Karpas-422 (cell line): ENCODE measurements around the gene DLST. TPM values are rescaled to one million over a fixed set of nuclear protein-coding genes. Genes with fewer than 3 reads are reported as not detected.

Experiments used
- DNase-seq: peaks from one replicate; pipeline ENCODE4 v3.0.0-alpha.2; 2015
- H2AFZ ChIP-seq: fragments of 200-600 bp; sonication (generic); 2 replicates; pipeline ENCODE4 v1.6.1; 2014; ENCODE audit warnings: antibody characterized with exemption, low read length, mixed read lengths
- H3K27ac ChIP-seq: fragments of 200-600 bp; sonication (generic); 2 replicates; pipeline ENCODE4 v1.5.1; 2014; ENCODE audit warnings: mild to moderate bottlenecking, low read length, moderate library complexity
- H3K27me3 ChIP-seq: fragments of 200-600 bp; sonication (generic); 2 replicates; pipeline ENCODE4 v1.6.1; 2014; ENCODE audit warnings: low read length, mixed read lengths
- H3K36me3 ChIP-seq: fragments of 200-600 bp; sonication (generic); 2 replicates; pipeline ENCODE4 v1.6.1; 2014; ENCODE audit warnings: low read length, mixed read lengths; ENCODE audit not compliant: insufficient read depth
- H3K4me1 ChIP-seq: fragments of 200-600 bp; sonication (generic); 2 replicates; pipeline ENCODE4 v1.6.1; 2014; ENCODE audit warnings: mild to moderate bottlenecking, low read length, mixed read lengths
- H3K4me2 ChIP-seq: fragments of 200-600 bp; sonication (generic); 2 replicates; pipeline ENCODE4 v1.6.1; 2014; ENCODE audit warnings: low read length, low read depth, mild to moderate bottlenecking; ENCODE audit not compliant: poor library complexity, severe bottlenecking
- H3K4me3 ChIP-seq: fragments of 200-600 bp; sonication (generic); 2 replicates; pipeline ENCODE4 v1.5.1; 2014; ENCODE audit warnings: mild to moderate bottlenecking, antibody characterized with exemption, low read length, mixed read lengths
- H3K79me2 ChIP-seq: fragments of 200-600 bp; sonication (generic); 2 replicates; pipeline ENCODE4 v1.6.1; 2014; ENCODE audit warnings: mild to moderate bottlenecking, low read length, mixed read lengths
- H3K9ac ChIP-seq: fragments of 200-600 bp; sonication (generic); 2 replicates; pipeline ENCODE4 v1.6.0; 2014; ENCODE audit warnings: low read length
- H3K9me2 ChIP-seq: fragments of 200-600 bp; sonication (generic), shearing (Covaris generic); replicated peaks from 2 replicates; pipeline ENCODE4 v1.6.0; 2014; ENCODE audit warnings: mild to moderate bottlenecking, low read length, moderate library complexity; ENCODE audit not compliant: insufficient read depth
- H3K9me3 ChIP-seq: fragments of 300-700, 200-600 bp; sonication (generic); 2 replicates; pipeline ENCODE4 v1.6.1; 2014; ENCODE audit warnings: low read length, mixed read lengths
- H4K20me1 ChIP-seq: fragments of 200-600 bp; sonication (generic); 2 replicates; pipeline ENCODE4 v1.6.1; 2014; ENCODE audit warnings: mild to moderate bottlenecking, antibody characterized with exemption, low read length, low read depth; ENCODE audit not compliant: insufficient read depth
- total RNA-seq: library from RNA; depleted of rRNA; stranded (reverse); fragments of >200 nt; shearing (Covaris generic); gene quantifications from 2 replicates; pipeline ENCODE4 v1.2.3, GENCODE V29; 2014; ENCODE audit warnings: low replicate concordance

DLST gene
- total RNA-seq, 1 experiment from 2014 or later = 105 TPM

- Histone ChIP-seq H3K9me3 (no peaks in the 10 kb centered on the region), H3K27me3 (no peaks in the 10 kb centered on the region), H3K4me2 (no peak overlapping the region), H3K9ac (no peak overlapping the region), H3K27ac (0 out of 2 replicates have a peak overlapping the region, but pooled peaks have one; percentile 7), H3K79me2 (no peaks in the 10 kb centered on the region), H2AFZ (no peak overlapping the region), H3K4me3 (no peak overlapping the region), H3K36me3 (peaks cover 15% of the 10 kb centered on the region; the same call in 1 of the 2 replicates), H3K4me1 (peaks cover 12% of the 10 kb centered on the region), H3K9me2 (no peaks in the 10 kb centered on the region), H4K20me1 (no peaks in the 10 kb centered on the region)
- no peak for DNase-seq
These were observed 40.2 kb upstream of the DLST start for GRCh38 chr14:74841230-74842207.

- H3K36me3 ChIP-seq = peaks cover 12% of the 10 kb centered on the region; the same call in 1 of the 2 replicates
- 0 out of 2 replicates have a peak overlapping the region, but pooled peaks have one; percentile 8 for H3K27ac ChIP-seq
- H3K4me2 ChIP-seq = no peak overlapping the region
- H2AFZ ChIP-seq = no peak overlapping the region
- DNase-seq = no peak
- peaks cover 22% of the 10 kb centered on the region for H3K4me1 ChIP-seq
- no peaks in the 10 kb centered on the region for H3K79me2 ChIP-seq
- H3K27me3 ChIP-seq = no peaks in the 10 kb centered on the region
- no peaks in the 10 kb centered on the region for H4K20me1 ChIP-seq
- H3K4me3 ChIP-seq = no peak overlapping the region
- no peak overlapping the region for H3K9ac ChIP-seq
- no peaks in the 10 kb centered on the region for H3K9me2 ChIP-seq
- no peaks in the 10 kb centered on the region for H3K9me3 ChIP-seq
These were observed 38.1 kb upstream of the DLST start for GRCh38 chr14:74843653-74844052.

- no peaks in the 10 kb centered on the region; the same call in 1 of the 2 replicates for H3K36me3 ChIP-seq
- H2AFZ ChIP-seq = no peak overlapping the region
- no peak for DNase-seq
- H3K9me2 ChIP-seq = no peaks in the 10 kb centered on the region
- no peaks in the 10 kb centered on the region for H3K27me3 ChIP-seq
- H3K9ac ChIP-seq = no peak overlapping the region
- H3K79me2 ChIP-seq = no peaks in the 10 kb centered on the region
- no peaks in the 10 kb centered on the region for H4K20me1 ChIP-seq
- peaks cover 25% of the 10 kb centered on the region for H3K4me1 ChIP-seq
- H3K9me3 ChIP-seq = no peaks in the 10 kb centered on the region
- H3K27ac ChIP-seq = no peak overlapping the region
- H3K4me3 ChIP-seq = no peak overlapping the region
- H3K4me2 ChIP-seq = no peak overlapping the region
These were observed 35.5 kb upstream of the DLST start for GRCh38 chr14:74846168-74846567.

GRCh38 chr14:74846968-74847665 lies 34.6 kb upstream of the DLST start:
- Histone ChIP-seq H3K4me3 (no peak overlapping the region), H2AFZ (no peak overlapping the region), H3K4me2 (peak overlapping the region; percentile 10), H3K27ac (peak overlapping the region; percentile 72), H3K9me2 (no peaks in the 10 kb centered on the region), H3K36me3 (no peaks in the 10 kb centered on the region), H3K9me3 (no peaks in the 10 kb centered on the region), H3K27me3 (no peaks in the 10 kb centered on the region), H4K20me1 (no peaks in the 10 kb centered on the region), H3K9ac (no peak overlapping the region), H3K79me2 (no peaks in the 10 kb centered on the region), H3K4me1 (peaks cover 25% of the 10 kb centered on the region)
- no peak for DNase-seq

GRCh38 chr14:74848768-74849167 lies 32.9 kb upstream of the DLST start:
- Histone ChIP-seq H3K9me3 (no peaks in the 10 kb centered on the region), H4K20me1 (no peaks in the 10 kb centered on the region), H3K27me3 (no peaks in the 10 kb centered on the region), H3K9ac (no peak overlapping the region), H3K4me2 (peak overlapping the region; percentile 27), H3K4me3 (no peak overlapping the region), H2AFZ (no peak overlapping the region), H3K27ac (peak overlapping the region; percentile 72), H3K79me2 (no peaks in the 10 kb centered on the region), H3K4me1 (peaks cover 28% of the 10 kb centered on the region), H3K36me3 (no peaks in the 10 kb centered on the region), H3K9me2 (no peaks in the 10 kb centered on the region)
- DNase-seq = peak; percentile 70

GRCh38 chr14:74852922-74853530 lies 28.7 kb upstream of the DLST start:
- no peak overlapping the region for H3K27ac ChIP-seq
- H3K27me3 ChIP-seq = no peaks in the 10 kb centered on the region
- H3K4me3 ChIP-seq = no peak overlapping the region
- no peaks in the 10 kb centered on the region for H3K36me3 ChIP-seq
- no peaks in the 10 kb centered on the region for H4K20me1 ChIP-seq
- no peaks in the 10 kb centered on the region for H3K9me3 ChIP-seq
- DNase-seq = peak; percentile 44
- H3K9ac ChIP-seq = no peak overlapping the region
- no peak overlapping the region for H3K4me2 ChIP-seq
- H3K79me2 ChIP-seq = no peaks in the 10 kb centered on the region
- no peaks in the 10 kb centered on the region for H3K9me2 ChIP-seq
- H2AFZ ChIP-seq = no peak overlapping the region
- H3K4me1 ChIP-seq = peaks cover 22% of the 10 kb centered on the region

- DNase-seq = no peak
- Histone ChIP-seq H3K36me3 (no peaks in the 10 kb centered on the region), H4K20me1 (no peaks in the 10 kb centered on the region), H3K4me3 (no peak overlapping the region), H3K9me2 (no peaks in the 10 kb centered on the region), H2AFZ (no peak overlapping the region), H3K79me2 (no peaks in the 10 kb centered on the region), H3K4me2 (no peak overlapping the region), H3K9ac (no peak overlapping the region), H3K4me1 (peaks cover 16% of the 10 kb centered on the region), H3K9me3 (no peaks in the 10 kb centered on the region), H3K27ac (no peak overlapping the region), H3K27me3 (no peaks in the 10 kb centered on the region)
These were observed 28.1 kb upstream of the DLST start for GRCh38 chr14:74853581-74853980.

- Histone ChIP-seq H3K79me2 (no peaks in the 10 kb centered on the region), H3K4me3 (no peak overlapping the region), H3K9me2 (no peaks in the 10 kb centered on the region), H4K20me1 (0 out of 2 replicates have a peak, but pooled peaks cover 3% of the 10 kb centered on the region), H3K9me3 (no peaks in the 10 kb centered on the region), H3K27ac (no peak overlapping the region), H3K36me3 (no peaks in the 10 kb centered on the region), H2AFZ (no peak overlapping the region), H3K9ac (no peak overlapping the region), H3K4me2 (no peak overlapping the region), H3K4me1 (peaks cover 12% of the 10 kb centered on the region), H3K27me3 (no peaks in the 10 kb centered on the region)
- no peak for DNase-seq
These were observed 26.7 kb upstream of the DLST start for GRCh38 chr14:74855021-74855420.
